Endothelial cell of umbilical vein (primary cell): ENCODE results near the gene IL21. TPM values are rescaled to one million over a fixed set of nuclear protein-coding genes. Genes with fewer than 3 reads are reported as not detected.

Source experiments
- BruUV-seq: library from RNA; stranded (reverse); fragments of 400-500 nt; replicated peaks from 2 replicates; lab custom pipeline; 2021; lab: Mats Ljungman, UMichigan
- CTCF ChIA-PET: fragments of 300-600, 350-600 bp; sonication (Branson Sonifier 250); formaldehyde crosslinking; loops from one replicate; lab custom pipeline; 2021; ENCODE audit warnings: antibody characterized with exemption, inconsistent platforms; lab: Charles Lee
- POLR2A ChIA-PET: fragments of 300-600, 350-600 bp; sonication (Branson Sonifier 250); formaldehyde crosslinking; loops from one replicate; lab custom pipeline; 2021; ENCODE audit warnings: antibody characterized with exemption, inconsistent platforms; lab: Charles Lee
- DNase-seq: peaks from one replicate; pipeline ENCODE4 v3.0.0-alpha.2; 2011; ENCODE audit warnings: low read depth, low spot score
- FAIRE-seq: peaks from 2 replicates; lab custom pipeline; 2011; peaks lifted over from hg19 to GRCh38; lab: Jason Lieb, UNC
- H2AFZ ChIP-seq: 2 replicates; pipeline ENCODE4 v1.6.0; 2012; ENCODE audit warnings: low read depth, low read length, control low read depth, inconsistent platforms
- H3K27ac ChIP-seq: 2 replicates; pipeline ENCODE4 v1.5.1; 2011; ENCODE audit warnings: low read depth, mild to moderate bottlenecking, control low read depth, low read length, moderate library complexity; ENCODE audit not compliant: insufficient read depth
- H3K27me3 ChIP-seq, 2 experiments: 2 replicates each; pipeline versions ENCODE4 v1.6.0 to v1.6.1; 2011; ENCODE audit warnings: low read length in 2 of 2, mixed read lengths in 1 of 2; ENCODE audit not compliant: control insufficient read depth in 2 of 2, insufficient read depth in 2 of 2
- H3K36me3 ChIP-seq, 2 experiments: 2 replicates in 1 of 2; 3 replicates in 1 of 2; pipeline ENCODE4 v1.5.1; 2011; ENCODE audit warnings: low read length in 2 of 2, mild to moderate bottlenecking in 1 of 2, moderate library complexity in 1 of 2; ENCODE audit not compliant: control insufficient read depth in 2 of 2, insufficient read depth in 2 of 2; ENCODE audit errors: extremely low read depth in 1 of 2
- H3K4me1 ChIP-seq: 3 replicates; pipeline ENCODE4 v1.5.1; 2011; ENCODE audit warnings: mild to moderate bottlenecking, low read length; ENCODE audit not compliant: control insufficient read depth, insufficient read depth; ENCODE audit errors: extremely low read depth
- H3K4me2 ChIP-seq: 2 replicates; pipeline ENCODE4 v1.6.1; 2011; ENCODE audit warnings: low read length, control low read depth, mixed read lengths; ENCODE audit not compliant: insufficient read depth
- H3K4me3 ChIP-seq, 3 experiments: fragments of 200-600 bp in 1 of 3; sonication (generic), shearing (Covaris generic) in 1 of 3; replicated peaks in 1 of 3; 2 replicates each; pipeline ENCODE4 v1.5.1; 2011 to 2016; ENCODE audit warnings: control low read depth in 3 of 3, low read length in 3 of 3, mild to moderate bottlenecking in 2 of 3, inconsistent platforms in 1 of 3, low read depth in 1 of 3, moderate library complexity in 1 of 3; ENCODE audit not compliant: insufficient read depth in 1 of 3
- H3K79me2 ChIP-seq: 2 replicates; pipeline ENCODE4 v1.6.0; 2012; ENCODE audit warnings: low read length, inconsistent platforms; ENCODE audit not compliant: control insufficient read depth, insufficient read depth
- H3K9ac ChIP-seq: replicated peaks from 2 replicates; pipeline ENCODE3; 2011; ENCODE audit warnings: low read length, control low read depth; ENCODE audit not compliant: insufficient read depth; ENCODE audit errors: extremely low read depth
- H3K9me1 ChIP-seq: replicated peaks from 3 replicates; pipeline ENCODE4 v1.6.0; 2011; ENCODE audit warnings: mild to moderate bottlenecking, low read length; ENCODE audit not compliant: control insufficient read depth, insufficient read depth; ENCODE audit errors: extremely low read depth
- H3K9me3 ChIP-seq: replicated peaks from 2 replicates; pipeline ENCODE4 v1.5.1; 2012; ENCODE audit warnings: low read length, inconsistent platforms; ENCODE audit not compliant: control insufficient read depth, insufficient read depth
- H4K20me1 ChIP-seq: replicated peaks from 2 replicates; pipeline ENCODE3; 2011; ENCODE audit warnings: mild to moderate bottlenecking, low read length; ENCODE audit not compliant: control insufficient read depth, insufficient read depth; ENCODE audit errors: extremely low read depth
- EZH2 ChIP-seq: IDR thresholded peaks from 2 replicates; pipeline ENCODE4 v1.6.1; 2012; ENCODE audit warnings: borderline replicate concordance, low read depth, mild to moderate bottlenecking, moderate library complexity, low read length, inconsistent platforms; ENCODE audit not compliant: severe bottlenecking
- FOS ChIP-seq: IDR thresholded peaks from 2 replicates; pipeline ENCODE4 v1.6.1; 2011; ENCODE audit warnings: mild to moderate bottlenecking, low read length, moderate library complexity, borderline replicate concordance; ENCODE audit not compliant: insufficient read depth
- GATA2 ChIP-seq: IDR thresholded peaks from 2 replicates; pipeline ENCODE4 v1.7.0; 2011; ENCODE audit warnings: low read depth, mild to moderate bottlenecking, moderate library complexity, mixed read lengths, low read length; ENCODE audit not compliant: insufficient read length, insufficient read depth
- JUN ChIP-seq: IDR thresholded peaks from 2 replicates; pipeline ENCODE4 v1.6.1; 2011; ENCODE audit warnings: borderline replicate concordance, low read depth; ENCODE audit not compliant: insufficient read length, insufficient read depth
- POLR2A ChIP-seq: IDR thresholded peaks from 2 replicates; pipeline ENCODE4 v1.6.1; 2012; ENCODE audit warnings: low read depth, mild to moderate bottlenecking, control low read depth, low read length
- POLR2AphosphoS5 ChIP-seq: IDR thresholded peaks from 2 replicates; pipeline ENCODE4 v1.6.1; 2012; ENCODE audit warnings: low read depth, mild to moderate bottlenecking, control low read depth, low read length, moderate library complexity; ENCODE audit not compliant: insufficient read depth
- dilution Hi-C: fragments of 300-500 bp; cut with MboI; formaldehyde crosslinking; loops from one replicate; pipeline ENCODE4 v1.15.0; 2019; ENCODE audit warnings: low sequenced_read_pairs; ENCODE audit not compliant: extremely low pct_ligation_motif_present
- intact Hi-C: fragments of 100-400 bp; cut with micrococcal nuclease; formaldehyde crosslinking; loops from one replicate; pipeline ENCODE4 v1.10.0; 2022
- polyA plus RNA-seq, 4 experiments: library from polyadenylated mRNA; depleted of rRNA in 3 of 4; stranded (reverse) in 3 of 4; unstranded in 1 of 4; fragments of >200 nt; gene quantifications; 2 replicates each; pipeline versions ENCODE4 v1.2.1 to v1.2.3, GENCODE V29; 2011 to 2012; ENCODE audit warnings: missing spikeins in 1 of 4
- total RNA-seq: library from RNA; stranded (reverse); gene quantifications from 2 replicates; pipeline ENCODE4 v1.2.3, GENCODE V29; 2021

Gene IL21
- total and polyA plus RNA-seq, 2 donors (not counting 3 experiments of a cell fraction or from before 2014, with no cell fraction given) = not detected

DNA sequence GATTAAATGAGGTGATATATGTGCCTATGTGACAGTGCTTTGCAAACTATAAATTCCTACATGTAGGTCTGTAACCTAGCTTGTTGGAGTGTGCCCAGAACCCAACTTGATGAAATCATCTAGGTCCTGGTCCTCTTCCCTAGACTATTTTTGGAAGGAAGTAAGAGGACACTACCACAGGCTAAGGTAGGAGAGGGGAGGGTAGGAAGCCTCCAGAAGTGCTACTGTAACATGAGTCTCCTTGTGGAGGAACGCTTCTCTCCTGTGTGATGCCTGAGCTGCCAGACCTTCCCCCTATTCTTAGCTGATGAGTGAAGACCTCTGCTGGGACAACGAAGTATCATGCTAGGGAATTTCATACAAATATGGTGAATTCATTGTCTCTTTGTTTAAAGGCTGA is 41.8 kb upstream of the IL21 start:
- H3K9me1 ChIP-seq = no peaks in the 10 kb centered on the region
- no peaks in the 10 kb centered on the region for H3K36me3 ChIP-seq
- H3K27me3 ChIP-seq = peaks cover 0 to 3% of the 10 kb centered on the region in 2 experiments
- H3K9ac ChIP-seq = no peak overlapping the region
- DNase-seq (no peak), FAIRE-seq (no peak)
- no peaks in the 10 kb centered on the region for H3K79me2 ChIP-seq
- no peaks in the 10 kb centered on the region for H3K9me3 ChIP-seq
- BruUV-seq = no TSS peak
- ChIA-PET CTCF (interaction anchor here (1.2 to 1.4 kb wide), 2 partner anchors 54 to 60 kb away, joined by 3 to 4 read pairs; no protein-coding TSS in a partner anchor), POLR2A (no interaction called here)
- H3K4me3 ChIP-seq = no peak overlapping the region
- intact Hi-C loops = no loop called here
- dilution Hi-C loops = no loop called here
- H3K27ac ChIP-seq = no peak overlapping the region
- no peak overlapping the region for H2AFZ ChIP-seq
- TF ChIP-seq FOS (no peak), POLR2AphosphoS5 (no peak)
- H4K20me1 ChIP-seq = no peaks in the 10 kb centered on the region
- H3K4me1 ChIP-seq = peaks cover 25% of the 10 kb centered on the region
- no peak overlapping the region for H3K4me2 ChIP-seq

DNA sequence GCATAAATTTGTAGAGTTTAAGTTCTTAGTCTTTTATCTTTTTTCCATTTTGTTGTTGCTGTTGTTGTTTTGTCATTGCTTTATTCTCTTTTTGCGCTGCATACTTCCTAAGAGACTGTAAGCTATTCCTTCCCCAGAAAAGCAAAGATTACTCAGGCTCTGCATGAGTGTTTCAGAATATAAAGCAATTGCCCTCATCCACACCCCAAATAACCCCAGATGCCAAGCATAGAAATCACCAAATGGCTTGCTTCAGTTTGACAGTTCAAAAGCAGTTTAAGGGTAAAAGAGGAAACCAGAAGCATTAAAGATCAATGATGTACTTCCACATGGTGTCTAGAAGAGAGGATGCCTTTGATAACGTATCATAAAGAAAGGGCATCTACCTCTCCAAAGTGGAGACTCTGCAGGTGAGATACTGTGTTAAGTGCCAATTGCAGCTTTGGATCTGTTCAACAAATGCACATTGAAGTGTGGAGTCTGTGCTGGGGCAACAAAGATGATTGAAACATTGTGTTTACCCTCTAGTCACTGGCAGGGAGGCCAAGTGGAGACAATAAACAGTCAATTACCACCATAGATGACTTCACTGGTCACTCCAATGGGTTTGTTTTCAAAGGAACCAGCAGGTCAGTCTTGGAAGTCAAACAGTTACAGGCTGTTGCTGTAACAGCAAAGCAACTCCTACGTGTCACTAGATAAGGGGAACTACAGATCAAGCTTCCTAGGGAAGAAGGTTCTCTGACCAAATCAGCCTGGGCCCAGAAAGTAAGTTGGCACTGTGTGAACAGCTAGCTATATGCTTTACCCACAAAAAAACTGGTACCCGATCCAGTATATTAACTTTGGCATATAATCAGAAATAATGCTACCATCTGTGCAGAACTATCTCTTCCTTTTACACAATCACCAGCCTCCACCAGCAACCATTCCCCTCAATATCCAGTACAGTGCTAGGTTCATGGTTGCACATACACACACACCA is 40.6 kb upstream of the IL21 start:
- POLR2A ChIA-PET = no interaction called here
- TF ChIP-seq JUN = no peak
- TF ChIP-seq GATA2 = no peak
- TF ChIP-seq POLR2A = no peak
- no peak for TF ChIP-seq EZH2
- TF ChIP-seq FOS = no peak
- peaks cover 0 to 5% of the 10 kb centered on the region in 2 experiments for H3K27me3 ChIP-seq
- H2AFZ ChIP-seq = no peak overlapping the region
- BruUV-seq = no TSS peak
- FAIRE-seq (no peak), DNase-seq (no peak)
- no peak overlapping the region for H3K27ac ChIP-seq
- no peaks in the 10 kb centered on the region for H4K20me1 ChIP-seq
- peaks cover 16% of the 10 kb centered on the region for H3K4me1 ChIP-seq
- H3K4me3 ChIP-seq = no peak overlapping the region
- dilution Hi-C loops (no loop called here), intact Hi-C loops (no loop called here)
- H3K9ac ChIP-seq = no peak overlapping the region
- no peak overlapping the region for H3K4me2 ChIP-seq
- no peaks in the 10 kb centered on the region for H3K9me1 ChIP-seq
- H3K79me2 ChIP-seq = no peaks in the 10 kb centered on the region
- CTCF ChIA-PET = no interaction called here
- H3K9me3 ChIP-seq = no peaks in the 10 kb centered on the region
- H3K36me3 ChIP-seq = no peaks in the 10 kb centered on the region
